Measurements from ENCODE around the gene DISP1.
"Not testable (repeated sequence)": the region's sequence is repeated elsewhere in the genome, so short reads cannot be mapped to it uniquely, and the experiment has no call there.

DISP1 gene

DNA sequence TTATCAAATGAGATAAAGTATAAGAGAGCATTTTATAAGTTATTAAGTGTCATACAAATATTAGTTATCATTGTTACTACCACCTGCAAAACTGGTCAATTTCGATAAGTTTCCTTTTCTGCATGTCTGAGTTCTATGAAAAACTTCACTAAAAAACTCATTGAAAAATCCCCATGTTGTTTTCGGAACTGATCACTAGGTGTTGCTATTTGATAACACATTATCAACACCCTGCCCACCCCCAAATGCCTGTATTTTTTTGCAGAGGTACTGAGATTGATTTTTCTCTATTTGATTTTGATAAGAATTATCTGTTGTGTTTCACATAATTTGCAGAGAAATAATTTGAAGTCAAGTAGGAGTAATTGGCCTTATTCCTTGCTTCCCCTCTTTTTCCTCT lies 22.1 kb upstream of the DISP1 start:
- DNase-seq (ENCODE audit: low spot score), result peak; percentile 54

- DNase-seq (ENCODE audit: low spot score), result no peak
Observed at GRCh38 chr1:222794656-222795474, 20.0 kb upstream of the DISP1 start.

GRCh38 chr1:222798116-222798515 lies 16.7 kb upstream of the DISP1 start:
- DNase-seq (ENCODE audit: low spot score), result no peak

DNA sequence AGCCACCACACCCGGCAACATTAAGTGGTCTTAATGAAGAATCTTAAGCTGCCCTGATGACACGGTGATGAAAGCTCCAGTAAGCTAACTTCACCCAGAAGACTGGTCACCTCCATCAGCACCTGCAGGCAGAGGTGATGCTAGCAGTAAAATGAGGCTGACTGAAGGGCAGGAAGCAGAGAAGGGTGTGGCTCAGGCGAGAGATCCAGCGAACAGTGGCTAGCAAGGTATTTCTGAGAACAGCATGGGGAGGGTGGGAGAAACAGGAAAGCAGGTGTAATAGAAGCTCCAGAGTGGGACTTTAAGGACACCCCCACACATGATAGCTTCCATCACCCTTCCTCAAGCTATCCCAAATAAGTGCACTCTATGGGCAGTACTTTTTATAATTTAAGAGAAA lies 15.9 kb upstream of the DISP1 start:
- DNase-seq (ENCODE audit: low spot score), result no peak

GRCh38 chr1:222801067-222801466 lies 13.8 kb upstream of the DISP1 start:
- no peak for DNase-seq (ENCODE audit: low spot score)

GRCh38 chr1:222811671-222812070 lies 3.2 kb upstream of the DISP1 start:
- DNase-seq (ENCODE audit: low spot score), result no peak

DNA sequence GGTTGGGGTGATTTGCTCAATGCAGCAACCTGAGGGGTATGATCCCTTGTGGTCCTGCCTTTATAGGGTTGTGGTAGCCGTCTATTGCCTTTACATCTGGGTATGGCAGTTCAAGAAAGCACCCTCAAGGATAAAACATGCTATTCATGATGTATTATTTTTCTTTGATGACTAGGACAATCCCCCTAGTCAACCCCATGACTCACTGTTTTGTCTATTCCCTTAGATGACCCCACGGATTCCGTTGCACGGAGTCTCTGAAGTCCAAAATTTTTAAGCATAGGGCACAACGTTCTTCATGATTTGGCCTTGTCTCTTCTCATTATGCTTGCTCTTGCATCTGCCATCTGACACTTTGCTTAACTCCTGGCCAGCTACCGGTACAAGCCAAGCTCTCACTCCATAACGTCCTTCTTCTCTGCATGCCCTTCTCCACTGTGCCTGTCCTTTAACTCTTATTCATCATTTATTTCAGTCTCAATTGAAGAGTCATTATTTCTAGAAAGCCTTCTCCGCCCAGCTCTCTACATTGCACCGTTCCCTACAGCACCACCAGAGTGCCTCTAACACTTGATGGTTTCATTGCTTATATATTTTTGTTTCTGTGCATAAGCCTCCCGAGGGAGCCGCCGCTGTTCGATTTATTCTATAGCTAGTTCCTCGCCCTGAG lies 838 bp upstream of the DISP1 start:
- DNase-seq (ENCODE audit: low spot score), result no peak

GRCh38 chr1:222815440-222815765 lies 564 bp downstream of the DISP1 start:
- no peak for DNase-seq (ENCODE audit: low spot score)

DNA sequence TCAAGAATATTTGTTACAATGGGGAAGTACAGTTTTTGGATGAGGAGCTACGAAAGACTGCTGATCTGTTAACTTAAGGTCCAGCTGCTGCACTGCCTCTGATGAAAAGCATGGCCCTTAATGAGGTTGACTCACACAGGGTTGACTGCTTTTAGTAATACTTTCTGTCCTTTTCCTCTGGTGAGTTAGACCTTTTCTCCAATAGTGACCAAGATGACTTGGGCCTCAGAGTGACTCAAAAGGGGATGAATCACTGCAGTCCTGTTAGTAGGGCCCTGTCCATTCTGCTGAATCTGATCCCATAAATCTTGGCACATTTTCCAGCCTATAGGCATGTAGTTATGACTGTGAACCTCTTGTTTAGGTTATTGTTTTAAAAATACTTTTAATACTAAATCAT lies 2.7 kb downstream of the DISP1 start:
- no peak for DNase-seq (ENCODE audit: low spot score)

DNA sequence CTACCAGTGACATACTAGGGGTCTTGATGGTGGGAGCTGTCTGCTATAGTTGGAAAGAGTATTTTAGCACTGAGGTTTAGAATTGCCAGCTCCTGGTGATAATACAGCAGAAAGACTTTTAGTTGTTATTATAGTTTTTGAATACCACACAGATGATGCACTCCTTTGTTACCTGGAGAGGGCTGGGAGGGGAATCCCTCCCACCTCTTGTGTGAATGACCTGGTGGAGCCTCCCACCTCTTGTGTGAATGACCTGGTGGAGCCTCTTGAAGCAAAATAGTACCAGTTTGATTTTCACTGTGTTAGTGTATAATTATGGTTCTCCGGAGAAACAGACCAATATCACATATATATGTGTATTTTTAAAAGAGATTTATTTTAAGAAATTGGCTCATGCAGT lies 3.3 kb downstream of the DISP1 start:
- no peak for DNase-seq (ENCODE audit: low spot score)

DNA sequence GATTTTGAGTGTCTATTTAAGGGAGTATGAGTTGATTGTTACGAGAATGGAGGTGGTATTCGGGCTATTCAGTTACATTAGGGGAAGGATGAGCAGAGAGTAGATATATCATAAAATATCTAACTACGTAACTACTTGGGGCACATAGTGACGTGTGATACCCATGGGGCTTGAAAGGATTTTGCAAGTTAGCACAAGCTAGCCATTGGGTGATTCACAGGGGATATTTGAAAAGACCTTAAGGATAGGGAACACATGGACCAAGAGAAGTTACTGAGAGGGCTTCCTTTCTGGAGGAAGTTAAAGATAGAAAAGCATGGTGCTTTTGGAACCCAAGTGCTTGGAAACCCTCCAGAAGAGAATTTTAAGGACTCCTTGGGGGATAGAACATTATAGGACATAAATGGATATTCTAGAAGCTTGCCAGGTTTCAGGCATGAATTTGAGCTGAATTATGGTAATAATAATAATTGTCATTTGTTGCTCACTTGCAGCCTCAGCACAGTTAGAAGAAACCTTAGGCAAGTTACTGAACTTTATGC lies 5.4 kb downstream of the DISP1 start:
- no peak for DNase-seq (ENCODE audit: low spot score)

- no peak for DNase-seq (ENCODE audit: low spot score)
Observed at GRCh38 chr1:222821239-222821638, 6.4 kb downstream of the DISP1 start.

- no peak for DNase-seq (ENCODE audit: low spot score)
Observed at GRCh38 chr1:222823695-222824094, 8.9 kb downstream of the DISP1 start.

GRCh38 chr1:222824641-222825040 lies 9.8 kb downstream of the DISP1 start:
- no peak for DNase-seq (ENCODE audit: low spot score)

GRCh38 chr1:222828939-222829338 lies 14.1 kb downstream of the DISP1 start:
- DNase-seq (ENCODE audit: low spot score), result no peak

GRCh38 chr1:222829868-222830267 lies 15.0 kb downstream of the DISP1 start:
- DNase-seq (ENCODE audit: low spot score), result no peak

DNA sequence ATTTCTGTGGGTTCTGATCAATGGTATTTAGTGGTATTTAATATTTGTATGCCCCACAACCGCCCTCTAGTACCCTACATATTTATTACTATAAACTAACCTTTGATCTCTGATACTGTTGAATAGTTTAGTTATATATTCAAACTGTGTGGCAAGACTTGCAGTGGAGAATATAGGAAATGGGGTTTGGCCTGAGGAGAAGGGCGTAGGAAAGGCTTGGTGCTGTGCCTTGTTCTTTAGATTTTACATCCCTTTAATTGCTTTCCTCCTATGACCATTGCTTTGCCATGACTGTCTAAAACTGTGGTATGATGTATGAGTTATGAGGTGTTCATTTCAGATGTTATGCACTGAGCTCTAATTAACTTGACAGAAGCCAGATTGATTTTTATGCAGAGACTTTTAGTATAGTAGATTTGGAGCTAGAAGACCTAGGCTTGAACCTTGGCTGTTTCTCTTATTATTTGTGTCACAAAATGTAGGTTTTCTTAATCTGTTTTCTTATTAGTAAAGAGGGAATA lies 18.6 kb downstream of the DISP1 start:
- DNase-seq (ENCODE audit: low spot score), result no peak

DNA sequence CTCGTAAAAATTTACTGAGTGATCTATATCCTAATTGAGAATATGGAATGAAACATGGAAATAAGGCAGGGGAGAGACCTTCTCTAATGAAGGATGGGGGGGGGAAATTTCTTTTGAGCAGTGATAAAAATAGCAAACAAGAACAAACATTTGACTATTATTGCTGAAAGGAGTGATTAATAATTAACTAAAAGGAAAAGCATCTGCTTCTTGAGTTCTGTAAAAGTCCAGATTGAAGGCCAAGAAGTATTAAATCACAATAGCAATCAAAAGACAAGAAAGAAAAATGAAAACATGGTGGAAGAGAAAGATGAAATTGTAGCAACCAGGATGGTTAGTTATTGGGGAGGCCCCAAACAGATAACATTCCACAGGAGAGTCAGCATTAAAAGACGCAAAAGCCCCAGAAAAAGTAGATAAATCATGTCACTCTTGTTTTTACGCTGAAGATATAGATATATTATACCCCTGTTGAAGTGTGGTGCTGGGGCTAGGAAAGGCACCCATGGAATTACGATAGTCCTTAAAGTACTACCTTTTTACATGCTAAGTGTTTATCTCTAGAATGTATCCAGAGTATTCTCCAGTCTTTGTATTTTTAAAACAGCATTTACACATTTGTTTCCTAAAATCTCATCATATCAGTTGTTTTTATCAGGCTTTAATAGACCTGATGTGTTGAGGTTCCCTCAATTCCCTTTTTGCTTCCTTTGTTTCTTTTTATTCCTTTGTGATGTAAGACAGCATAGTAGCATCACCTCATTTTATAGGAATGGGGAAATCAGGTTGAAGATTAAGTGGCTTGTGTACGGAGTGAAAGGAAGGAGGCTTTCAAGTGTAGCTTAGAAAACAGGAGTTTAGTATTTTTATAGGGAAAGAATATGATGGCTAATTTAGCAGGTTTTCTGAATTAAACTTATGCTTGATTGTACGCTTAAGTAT lies 28.9 kb downstream of the DISP1 start:
- DNase-seq (ENCODE audit: low spot score), result no peak

DNA sequence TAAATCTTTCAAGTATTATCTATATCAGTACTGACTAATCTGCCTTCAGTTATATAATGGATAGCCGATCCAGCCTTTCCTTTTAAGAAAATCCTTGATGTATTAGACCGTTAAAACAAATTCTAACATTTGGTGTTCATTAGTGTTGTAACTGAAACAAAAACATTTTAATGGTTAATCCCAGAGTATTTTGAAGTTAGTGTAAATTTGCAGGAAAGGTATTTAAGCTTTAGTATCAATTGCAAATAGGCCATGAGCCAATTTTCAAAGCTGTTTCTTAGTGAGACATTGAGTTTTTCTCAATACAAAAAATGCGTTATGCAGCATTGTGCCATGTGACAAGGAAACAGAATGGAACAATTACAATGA lies 29.6 kb downstream of the DISP1 start:
- DNase-seq (ENCODE audit: low spot score), result no peak

DNA sequence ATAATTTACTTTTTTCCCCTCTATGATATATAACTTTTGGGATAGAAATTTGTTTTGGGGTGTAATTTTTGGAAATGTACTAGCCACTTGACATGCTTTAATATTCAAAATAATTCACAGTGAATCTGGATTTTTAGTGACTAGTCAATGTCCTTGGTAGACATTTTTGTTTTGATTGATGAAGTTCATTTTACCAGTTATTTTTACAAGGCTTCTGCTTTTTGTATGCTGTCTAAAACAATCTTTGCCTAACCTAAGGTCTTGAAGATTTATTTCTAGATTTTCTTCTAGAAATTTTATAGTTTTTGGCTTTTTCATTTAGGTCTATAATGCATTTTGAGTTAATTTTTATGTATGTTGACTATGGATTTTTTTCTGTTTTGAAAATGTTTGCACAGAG lies 30.9 kb downstream of the DISP1 start:
- no peak for DNase-seq (ENCODE audit: low spot score)

DNA sequence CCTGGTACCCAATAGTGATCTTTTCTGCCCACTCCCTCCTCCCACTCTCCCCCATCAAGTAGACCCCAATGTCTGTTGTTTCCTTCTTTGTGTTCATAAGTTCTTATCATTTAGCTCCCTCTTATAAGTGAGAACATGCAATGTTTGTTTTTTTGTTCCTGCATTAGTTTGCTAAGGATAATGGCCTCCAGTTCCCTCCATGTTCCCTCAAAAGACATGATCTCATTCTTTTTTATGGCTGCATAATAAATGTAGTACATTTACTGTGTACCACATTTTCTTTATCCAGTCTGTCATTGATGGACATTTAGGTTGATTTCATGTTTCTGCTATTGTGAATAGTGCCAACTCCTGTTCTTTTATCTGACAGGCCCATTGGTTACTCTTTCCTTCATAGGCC lies 35.7 kb downstream of the DISP1 start:
- not testable (repeated sequence) for DNase-seq (ENCODE audit: low spot score)

DNA sequence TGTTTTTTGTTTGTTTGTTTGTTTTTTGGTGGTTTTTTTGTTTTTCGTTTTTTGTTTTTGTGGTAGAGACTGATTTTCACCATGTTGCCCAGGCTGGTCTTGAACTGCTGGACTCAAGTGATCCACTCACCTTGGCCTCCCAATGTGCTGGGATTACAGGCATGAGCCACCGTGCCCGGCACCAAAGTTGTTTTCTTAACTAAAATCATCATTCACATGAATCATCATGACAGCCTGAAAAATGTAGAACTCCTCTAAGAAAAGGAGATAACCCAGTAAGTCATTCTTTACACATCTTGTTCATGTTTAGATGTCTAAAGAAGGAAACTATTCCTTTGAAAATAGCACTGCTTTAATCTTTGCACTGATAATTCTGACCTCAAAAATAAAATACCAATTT lies 37.5 kb downstream of the DISP1 start:
- no peak for DNase-seq (ENCODE audit: low spot score)

Measured in D341Med (cell line).